Lower leg skin (tissue), 4 donors: ENCODE results near the gene HIGD1C. TPM values are rescaled to one million over a fixed set of nuclear protein-coding genes. Genes with fewer than 3 reads are reported as not detected.
"Not testable (repeated sequence)": the region's sequence is repeated elsewhere in the genome, so short reads cannot be mapped to it uniquely, and the experiment has no call there.

Experiments
- DNase-seq, 2 donors: peaks; one replicate each; pipeline ENCODE4 v3.0.0-alpha.2; 2019; ENCODE audit warnings: low spot score in 2 of 2
- H3K4me3 ChIP-seq: fragments of 200-600 bp; sonication (generic); 2 replicates; pipeline ENCODE4 v1.5.1; 2017; ENCODE audit warnings: mild to moderate bottlenecking, low read depth; ENCODE audit not compliant: poor library complexity, severe bottlenecking
- CTCF ChIP-seq, 3 donors: fragments of 450-650 bp; IDR thresholded peaks; one replicate each; pipeline ENCODE4 v1.5.1; 2016; ENCODE audit warnings: antibody characterized with exemption in 3 of 3, mild to moderate bottlenecking in 3 of 3, moderate library complexity in 2 of 3
- POLR2A ChIP-seq, 2 donors: fragments of 450-650 bp; IDR thresholded peaks; one replicate each; pipeline ENCODE4 v1.6.1; 2016 to 2017; ENCODE audit warnings: antibody characterized with exemption in 2 of 2, mild to moderate bottlenecking in 1 of 2, moderate library complexity in 1 of 2
- WGBS, 2 donors: methylation state at CpG; one replicate each; pipeline ENCODE4 v1.1.5; 2018; 5-methylcytosine and 5-hydroxymethylcytosine counted together
- intact Hi-C: fragments of 100-400 bp; cut with DNase I; formaldehyde crosslinking; loops from one replicate; pipeline ENCODE4 v1.15.0; 2023; ENCODE audit warnings: low total_unique reads
- total RNA-seq, 4 donors: library from RNA; depleted of rRNA; stranded (reverse); fragments of >200 nt; gene quantifications; one replicate each; pipeline ENCODE4 v1.1.0, GENCODE V29; 2016

Gene HIGD1C
- total RNA-seq, 4 donors from 2014 or later, result not detected

- intact Hi-C loops, result no loop called here
- H3K4me3 ChIP-seq, result peak overlapping the region; percentile 75
- DNase-seq, result no peak
- TF ChIP-seq CTCF (IDR thresholded peaks at IDR 0.05) (no peak), POLR2A (IDR thresholded peaks at IDR 0.05) (no peak)
- 10 to 22% methylated on average over 7 of the region's 7 CpGs for WGBS, 2 donors
These were observed 27.0 kb upstream of the HIGD1C start for GRCh38 chr12:50925342-50925651.

GRCh38 chr12:50925920-50926319 lies 26.4 kb upstream of the HIGD1C start:
- TF ChIP-seq CTCF (IDR thresholded peaks at IDR 0.05), result no peak
- no peak for TF ChIP-seq POLR2A (IDR thresholded peaks at IDR 0.05)
- H3K4me3 ChIP-seq, result peak overlapping the region; percentile 75
- DNase-seq, result no peak
- intact Hi-C loops, result no loop called here
- 9 to 17% methylated on average over 1 of the region's 1 CpG for WGBS, 2 donors

- 19 to 21% methylated on average over 1 of the region's 1 CpG for WGBS, 2 donors
- H3K4me3 ChIP-seq, result peak overlapping the region; percentile 75
- DNase-seq, result no peak
- no peak for TF ChIP-seq POLR2A (IDR thresholded peaks at IDR 0.05)
- TF ChIP-seq CTCF (IDR thresholded peaks at IDR 0.05), result no peak
- intact Hi-C loops, result no loop called here
These were observed 25.9 kb upstream of the HIGD1C start for GRCh38 chr12:50926415-50926814.

- intact Hi-C loops, result not testable (repeated sequence)
- 13 to 16% methylated on average over 3 of the region's 3 CpGs for WGBS, 2 donors
These were observed 25.4 kb upstream of the HIGD1C start for GRCh38 chr12:50926932-50927331.

GRCh38 chr12:50927356-50927755 lies 25.0 kb upstream of the HIGD1C start:
- WGBS, 2 donors, result 9 to 16% methylated on average over 2 of the region's 2 CpGs
- no peak for DNase-seq
- TF ChIP-seq CTCF (IDR thresholded peaks at IDR 0.05) (no peak), POLR2A (IDR thresholded peaks at IDR 0.05) (no peak)
- intact Hi-C loops, result no loop called here
- peak overlapping the region; percentile 75 for H3K4me3 ChIP-seq

More at GRCh38 chr12:50926932-50927331, 25.4 kb upstream of the HIGD1C start:
- not testable (repeated sequence) for DNase-seq
- H3K4me3 ChIP-seq, result peak overlapping the region; percentile 75

GRCh38 chr12:50927766-50928224 lies 24.5 kb upstream of the HIGD1C start:
- WGBS, 2 donors, result 55 to 72% methylated on average over 6 of the region's 6 CpGs
- intact Hi-C loops, result no loop called here
- no peak for TF ChIP-seq CTCF (IDR thresholded peaks at IDR 0.05)
- no peak for TF ChIP-seq POLR2A (IDR thresholded peaks at IDR 0.05)
- H3K4me3 ChIP-seq, result peak overlapping the region; percentile 75
- DNase-seq, result no peak
